ENCODE measurements around the gene C1RL.

C1RL gene

GRCh38 chr12:7092229-7092985 is 16.6 kb downstream of the C1RL start, which contains the start of gene C1R:
Gene C1R (minus strand): TSS chr12:7092445. CDS start chr12:7092388, 57 bp downstream.
- Histone ChIP-seq H3K9me3 (ENCODE audit: control insufficient read depth, low read length) (no peaks in the 10 kb centered on the region), H3K27ac (ENCODE audit: low read depth, low read length, severe bottlenecking) (no peak within 1 kb of the TSS), H3K36me3 (ENCODE audit: control insufficient read depth, insufficient read depth, low read length) (no peaks in the 10 kb centered on the region), H3K4me1 (ENCODE audit: control insufficient read depth, insufficient read depth, low read length, poor library complexity, severe bottlenecking) (no peaks in the 10 kb centered on the region), H3K4me3 (ENCODE audit: extremely low read depth, insufficient read depth, low read length, poor library complexity, severe bottlenecking) (no peak within 1 kb of the TSS)
- WGBS, 2 experiments (ENCODE audit: insufficient coverage in 2 of 2), result 37 to 60% methylated on average over 7 to 9 of the region's 16 CpGs

- Histone ChIP-seq H3K4me3 (ENCODE audit: extremely low read depth, insufficient read depth, low read length, poor library complexity, severe bottlenecking) (no peak overlapping the region), H3K4me1 (ENCODE audit: control insufficient read depth, insufficient read depth, low read length, poor library complexity, severe bottlenecking) (no peaks in the 10 kb centered on the region), H3K36me3 (ENCODE audit: control insufficient read depth, insufficient read depth, low read length) (no peaks in the 10 kb centered on the region), H3K27ac (ENCODE audit: low read depth, low read length, severe bottlenecking) (no peak overlapping the region), H3K9me3 (ENCODE audit: control insufficient read depth, low read length) (no peaks in the 10 kb centered on the region)
- 78 to 94% methylated on average over 4 to 6 of the region's 10 CpGs for WGBS, 2 experiments (ENCODE audit: insufficient coverage in 2 of 2)
Measured at GRCh38 chr12:7091660-7092228, 17.3 kb downstream of the C1RL start.

- H3K36me3 ChIP-seq (ENCODE audit: control insufficient read depth, insufficient read depth, low read length), result no peaks in the 10 kb centered on the region
- no peak overlapping the region for H3K4me3 ChIP-seq (ENCODE audit: extremely low read depth, insufficient read depth, low read length, poor library complexity, severe bottlenecking)
- no peak overlapping the region for H3K27ac ChIP-seq (ENCODE audit: low read depth, low read length, severe bottlenecking)
- no peaks in the 10 kb centered on the region for H3K4me1 ChIP-seq (ENCODE audit: control insufficient read depth, insufficient read depth, low read length, poor library complexity, severe bottlenecking)
- no peaks in the 10 kb centered on the region for H3K9me3 ChIP-seq (ENCODE audit: control insufficient read depth, low read length)
- WGBS, 2 experiments (ENCODE audit: insufficient coverage in 2 of 2), result 91 to 94% methylated on average over 4 to 6 of the region's 7 CpGs
Measured at GRCh38 chr12:7091171-7091570, 17.8 kb downstream of the C1RL start.

GRCh38 chr12:7090222-7090998 is 18.6 kb downstream of the C1RL start:
- Histone ChIP-seq H3K27ac (ENCODE audit: low read depth, low read length, severe bottlenecking) (no peak overlapping the region), H3K36me3 (ENCODE audit: control insufficient read depth, insufficient read depth, low read length) (no peaks in the 10 kb centered on the region), H3K9me3 (ENCODE audit: control insufficient read depth, low read length) (no peaks in the 10 kb centered on the region), H3K4me1 (ENCODE audit: control insufficient read depth, insufficient read depth, low read length, poor library complexity, severe bottlenecking) (no peaks in the 10 kb centered on the region), H3K4me3 (ENCODE audit: extremely low read depth, insufficient read depth, low read length, poor library complexity, severe bottlenecking) (no peak overlapping the region)
- WGBS, 2 experiments (ENCODE audit: insufficient coverage in 2 of 2), result 63 to 68% methylated on average over 16 of the region's 16 CpGs

DNA sequence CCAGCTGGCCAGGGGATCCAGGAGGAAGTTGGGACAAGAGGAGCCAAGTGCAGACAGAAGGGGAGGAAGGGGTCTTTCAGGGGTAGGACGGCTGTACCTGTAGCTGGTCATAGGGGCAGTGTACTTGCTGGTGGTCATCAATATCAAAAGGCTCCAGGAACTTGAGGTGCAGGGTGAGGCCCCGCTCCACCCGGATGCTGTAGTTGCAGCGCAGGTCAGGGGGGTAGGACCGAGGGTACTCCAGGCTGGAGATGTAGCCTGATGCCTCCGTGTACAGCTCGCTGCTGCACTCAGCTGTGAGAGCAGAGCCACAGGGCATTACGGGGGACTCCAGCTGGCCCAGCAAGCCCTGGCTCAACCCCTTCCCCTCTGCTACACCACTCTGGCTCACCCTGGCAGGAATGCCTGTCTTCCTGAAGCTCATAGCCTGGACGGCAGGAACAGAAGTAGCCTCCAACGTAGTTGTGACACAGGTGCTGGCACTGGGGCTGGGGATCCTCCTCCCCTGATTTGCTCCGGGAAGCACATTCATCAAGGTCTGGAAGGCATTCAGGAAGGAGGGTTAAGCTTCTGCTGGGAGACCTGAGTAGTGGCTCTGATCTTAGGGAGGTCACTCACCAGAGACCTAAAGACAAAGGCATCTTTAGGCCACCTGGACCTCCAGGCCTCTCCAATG is 19.7 kb downstream of the C1RL start:
- Histone ChIP-seq H3K27ac (ENCODE audit: low read depth, low read length, severe bottlenecking) (no peak overlapping the region), H3K9me3 (ENCODE audit: control insufficient read depth, low read length) (no peaks in the 10 kb centered on the region), H3K4me1 (ENCODE audit: control insufficient read depth, insufficient read depth, low read length, poor library complexity, severe bottlenecking) (no peaks in the 10 kb centered on the region), H3K36me3 (ENCODE audit: control insufficient read depth, insufficient read depth, low read length) (no peaks in the 10 kb centered on the region), H3K4me3 (ENCODE audit: extremely low read depth, insufficient read depth, low read length, poor library complexity, severe bottlenecking) (no peak overlapping the region)
- WGBS, 2 experiments (ENCODE audit: insufficient coverage in 2 of 2), result 88 to 93% methylated on average over 9 to 11 of the region's 11 CpGs

- peaks cover 6% of the 10 kb centered on the region for H3K9me3 ChIP-seq (ENCODE audit: control insufficient read depth, low read length)
- H3K36me3 ChIP-seq (ENCODE audit: control insufficient read depth, insufficient read depth, low read length), result no peaks in the 10 kb centered on the region
- H3K4me1 ChIP-seq (ENCODE audit: control insufficient read depth, insufficient read depth, low read length, poor library complexity, severe bottlenecking), result peaks cover 5% of the 10 kb centered on the region
- H3K27ac ChIP-seq (ENCODE audit: low read depth, low read length, severe bottlenecking), result no peak overlapping the region
- H3K4me3 ChIP-seq (ENCODE audit: extremely low read depth, insufficient read depth, low read length, poor library complexity, severe bottlenecking), result no peak overlapping the region
Measured at GRCh38 chr12:7083125-7083524, 25.9 kb downstream of the C1RL start.

- H3K9me3 ChIP-seq (ENCODE audit: control insufficient read depth, low read length), result peaks cover 6% of the 10 kb centered on the region
- no peak overlapping the region for H3K27ac ChIP-seq (ENCODE audit: low read depth, low read length, severe bottlenecking)
- WGBS, 2 experiments (ENCODE audit: insufficient coverage in 2 of 2), result 94% methylated on average over 11 to 14 of the region's 14 CpGs
- no peaks in the 10 kb centered on the region for H3K36me3 ChIP-seq (ENCODE audit: control insufficient read depth, insufficient read depth, low read length)
- H3K4me3 ChIP-seq (ENCODE audit: extremely low read depth, insufficient read depth, low read length, poor library complexity, severe bottlenecking), result no peak overlapping the region
- H3K4me1 ChIP-seq (ENCODE audit: control insufficient read depth, insufficient read depth, low read length, poor library complexity, severe bottlenecking), result peaks cover 5% of the 10 kb centered on the region
Measured at GRCh38 chr12:7081037-7081436, 28.0 kb downstream of the C1RL start.

DNA sequence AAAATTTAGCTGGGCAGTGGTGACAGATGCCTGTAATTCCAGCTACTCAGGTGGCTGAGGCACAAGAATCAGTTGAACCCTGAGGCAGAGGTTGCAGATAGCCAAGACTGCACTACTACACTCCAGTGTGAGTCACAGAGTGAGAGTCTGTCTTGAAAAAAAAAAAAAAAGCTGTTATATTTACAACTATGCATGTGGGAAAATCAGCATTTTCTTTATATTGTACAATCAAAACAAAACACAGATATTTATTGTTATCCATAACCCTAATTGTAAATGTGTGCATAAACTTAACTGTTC is 29.2 kb downstream of the C1RL start:
- no peaks in the 10 kb centered on the region for H3K36me3 ChIP-seq (ENCODE audit: control insufficient read depth, insufficient read depth, low read length)
- no peak overlapping the region for H3K4me3 ChIP-seq (ENCODE audit: extremely low read depth, insufficient read depth, low read length, poor library complexity, severe bottlenecking)
- H3K9me3 ChIP-seq (ENCODE audit: control insufficient read depth, low read length), result peaks cover 6% of the 10 kb centered on the region
- H3K27ac ChIP-seq (ENCODE audit: low read depth, low read length, severe bottlenecking), result peak overlapping the region; percentile 88
- peaks cover 5% of the 10 kb centered on the region for H3K4me1 ChIP-seq (ENCODE audit: control insufficient read depth, insufficient read depth, low read length, poor library complexity, severe bottlenecking)

DNA sequence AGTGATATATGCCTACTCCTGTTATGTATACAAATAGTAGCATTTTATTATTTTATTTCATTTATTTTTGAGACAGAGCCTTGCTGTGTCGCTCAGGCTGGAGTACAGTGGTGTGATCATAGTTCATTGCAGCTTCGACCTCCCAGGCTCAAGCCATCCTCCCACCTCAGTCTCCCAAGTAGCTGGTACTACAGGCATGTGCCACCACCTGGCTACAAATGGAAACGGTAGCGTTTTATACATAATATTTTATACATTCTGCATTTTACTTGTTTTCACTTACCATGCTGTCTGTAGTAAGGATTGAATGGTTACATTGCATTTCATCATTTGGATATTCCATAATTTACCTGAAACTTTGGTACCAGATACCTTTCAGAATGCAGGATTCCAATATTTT is 30.9 kb downstream of the C1RL start:
- H3K4me1 ChIP-seq (ENCODE audit: control insufficient read depth, insufficient read depth, low read length, poor library complexity, severe bottlenecking), result peaks cover 5% of the 10 kb centered on the region
- peaks cover 3% of the 10 kb centered on the region for H3K9me3 ChIP-seq (ENCODE audit: control insufficient read depth, low read length)
- H3K4me3 ChIP-seq (ENCODE audit: extremely low read depth, insufficient read depth, low read length, poor library complexity, severe bottlenecking), result no peak overlapping the region
- H3K36me3 ChIP-seq (ENCODE audit: control insufficient read depth, insufficient read depth, low read length), result no peaks in the 10 kb centered on the region
- WGBS, 2 experiments (ENCODE audit: insufficient coverage in 2 of 2), result 79% methylated on average over 2 of the region's 4 CpGs; no CpG with 5 or more reads in 1 of the 2 experiments
- H3K27ac ChIP-seq (ENCODE audit: low read depth, low read length, severe bottlenecking), result no peak overlapping the region

GRCh38 chr12:7076493-7076892 is 32.5 kb downstream of the C1RL start:
- Histone ChIP-seq H3K9me3 (ENCODE audit: control insufficient read depth, low read length) (no peaks in the 10 kb centered on the region), H3K36me3 (ENCODE audit: control insufficient read depth, insufficient read depth, low read length) (no peaks in the 10 kb centered on the region), H3K4me1 (ENCODE audit: control insufficient read depth, insufficient read depth, low read length, poor library complexity, severe bottlenecking) (peaks cover 5% of the 10 kb centered on the region), H3K4me3 (ENCODE audit: extremely low read depth, insufficient read depth, low read length, poor library complexity, severe bottlenecking) (no peak overlapping the region), H3K27ac (ENCODE audit: low read depth, low read length, severe bottlenecking) (no peak overlapping the region)
- 89 to 94% methylated on average over 2 to 3 of the region's 4 CpGs for WGBS, 2 experiments (ENCODE audit: insufficient coverage in 2 of 2)

All from mesodermal cell (in vitro differentiated cells).